ENCODE data around the gene CEP112.
A peak's percentile ranks its signal among the peaks of the same experiment; 100 is the strongest.

CEP112 gene

DNA sequence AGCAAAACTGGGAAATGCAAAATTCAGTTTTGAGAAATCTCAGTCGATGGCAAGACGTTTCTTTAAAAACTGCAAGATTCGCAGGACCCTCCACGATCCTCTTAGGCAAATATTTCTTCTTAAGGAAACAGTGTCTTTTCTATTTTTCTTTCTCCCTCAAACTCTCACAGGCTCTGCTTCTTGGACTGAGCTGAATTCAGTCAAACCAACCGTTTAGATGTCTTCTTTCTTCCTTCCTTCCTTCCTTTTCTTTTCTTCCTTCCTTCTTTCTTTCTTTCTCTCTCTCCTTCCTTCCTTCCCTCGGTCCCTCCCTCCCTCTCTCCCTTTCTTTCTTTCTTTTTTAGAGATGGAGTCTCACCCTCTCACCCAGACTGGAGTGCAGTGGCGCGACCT, 563.3 kb downstream of the CEP112 start:
- no peak for DNase-seq

DNA sequence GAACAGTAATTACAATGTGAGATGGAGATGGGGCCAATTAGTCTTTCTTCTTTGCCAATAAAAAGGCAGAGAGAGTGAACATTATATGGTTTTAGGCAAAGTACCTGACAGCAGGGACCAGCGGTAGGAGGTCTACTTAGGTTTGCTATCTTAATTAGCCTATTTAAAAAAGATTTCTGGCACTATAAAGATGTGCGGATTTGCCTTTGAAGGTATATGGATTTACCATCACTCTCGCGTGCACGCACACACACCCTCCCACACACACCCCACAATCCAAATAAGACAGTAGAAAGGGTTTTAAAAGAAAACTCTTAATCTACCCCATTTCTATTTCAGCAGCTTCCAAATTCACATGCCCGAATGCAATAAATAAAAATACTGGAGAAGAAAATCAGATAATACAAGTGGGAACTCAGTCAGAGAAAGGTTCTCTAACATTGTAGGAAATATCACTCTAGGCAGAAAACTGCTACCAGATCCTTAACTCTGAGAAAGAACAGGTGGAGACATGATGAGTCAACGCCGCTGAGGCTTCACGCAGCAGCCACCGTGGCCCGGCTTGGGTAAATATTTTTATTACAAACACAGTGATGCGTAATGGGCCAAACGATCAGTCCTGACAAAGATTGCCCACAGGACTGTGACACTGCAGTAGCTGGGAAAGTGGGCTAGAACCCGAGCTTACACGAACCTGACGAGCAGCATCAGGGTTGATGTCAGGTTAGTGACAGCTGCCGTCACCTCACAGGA, 563.9 kb downstream of the CEP112 start:
- peak; percentile 98 for DNase-seq

DNA sequence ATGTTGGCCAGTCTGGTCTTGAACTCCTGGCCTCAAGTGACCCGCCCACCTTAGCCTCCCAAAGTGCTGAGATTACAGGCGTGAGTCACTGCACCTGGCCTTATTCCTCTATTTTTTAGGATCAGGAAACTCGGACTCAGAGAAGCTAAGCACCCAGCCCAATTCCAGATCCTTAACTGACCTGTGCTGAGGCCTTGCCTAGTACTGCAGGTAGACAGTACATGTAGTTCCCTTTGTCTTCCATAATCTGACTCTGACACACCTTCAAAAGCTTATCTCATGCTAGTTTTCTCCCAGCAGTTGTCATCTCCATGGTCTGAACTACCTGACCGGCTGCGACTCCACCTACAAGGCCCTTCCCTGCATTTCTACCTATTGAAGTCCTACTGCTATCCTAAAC, 564.8 kb downstream of the CEP112 start:
- DNase-seq, result peak; percentile 42

DNA sequence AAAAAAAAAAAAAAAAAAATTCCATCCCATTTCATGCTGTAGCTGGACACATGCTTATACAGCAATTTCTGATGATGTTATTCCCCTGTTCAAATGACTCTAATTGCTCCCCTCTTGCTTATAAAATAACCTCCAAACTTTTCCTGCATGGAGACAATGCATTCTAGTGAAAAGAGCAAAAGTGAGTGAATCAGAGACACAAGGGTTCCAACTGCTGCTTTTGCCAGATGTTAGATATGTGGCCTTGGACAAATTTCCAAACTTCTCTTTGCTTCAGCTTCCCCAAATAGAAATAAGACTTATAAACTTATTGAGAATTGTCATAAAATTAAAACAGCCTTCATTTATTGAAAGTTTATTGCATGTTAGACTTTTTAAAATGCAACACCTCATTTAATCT, 565.5 kb downstream of the CEP112 start:
- no peak for DNase-seq

DNA sequence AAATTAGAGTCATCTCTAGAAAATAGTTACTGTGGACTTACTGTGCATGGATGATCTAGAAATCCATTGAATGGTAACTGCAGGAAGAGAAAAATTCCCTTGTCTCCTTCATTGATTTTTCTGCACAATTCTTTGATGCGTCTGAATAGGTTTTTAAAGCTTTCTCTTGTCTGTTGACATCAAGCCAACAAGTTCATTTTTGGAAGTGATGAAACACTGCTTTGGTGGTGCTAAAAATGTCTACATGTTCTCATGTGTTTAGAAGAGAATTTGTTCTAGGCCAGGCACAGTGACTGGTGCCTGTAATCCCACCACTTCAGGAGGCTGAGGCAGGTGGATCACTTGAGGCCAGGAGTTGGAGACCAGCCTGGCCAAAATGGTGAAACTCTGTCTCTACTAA, 573.4 kb downstream of the CEP112 start:
- no peak for DNase-seq

DNA sequence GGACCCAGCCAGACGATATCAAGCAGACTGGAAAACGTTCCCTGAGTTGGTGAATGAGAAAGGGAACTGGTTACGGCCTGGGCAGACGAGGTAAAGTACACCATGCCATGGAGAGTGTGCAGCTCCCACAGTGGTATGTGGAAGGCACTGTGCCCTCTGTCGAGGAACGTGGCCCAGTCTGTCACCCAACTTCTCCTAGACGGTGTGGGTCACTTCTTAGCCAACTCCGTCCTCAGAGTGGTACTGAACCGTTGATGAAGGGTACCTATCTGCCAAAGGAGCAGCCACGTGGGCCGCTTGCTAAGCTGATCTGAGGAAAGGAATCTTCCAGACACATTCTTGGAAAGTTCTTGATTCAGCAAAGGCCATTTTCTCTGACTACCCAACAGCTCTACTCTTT, 574.4 kb downstream of the CEP112 start:
- DNase-seq, result no peak

DNA sequence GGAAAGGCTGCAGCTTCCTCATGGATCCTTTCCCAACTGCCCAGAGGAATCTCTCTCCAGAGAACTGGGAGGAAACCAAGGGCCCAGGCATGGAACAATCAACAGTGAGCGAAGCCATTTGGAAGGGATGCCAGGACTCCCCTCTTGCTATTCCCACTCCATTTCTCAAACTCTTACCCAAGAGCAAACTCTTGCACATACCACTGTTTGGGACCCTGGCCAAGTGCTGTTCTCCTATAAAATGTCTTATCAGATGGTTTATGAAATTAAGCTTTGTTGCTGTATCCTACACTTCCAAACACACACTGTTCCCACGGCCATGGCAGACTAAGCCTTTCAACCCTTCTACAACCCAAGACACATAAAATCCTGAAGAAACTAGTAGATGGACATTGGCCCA, 582.2 kb downstream of the CEP112 start:
- DNase-seq, result no peak

DNA sequence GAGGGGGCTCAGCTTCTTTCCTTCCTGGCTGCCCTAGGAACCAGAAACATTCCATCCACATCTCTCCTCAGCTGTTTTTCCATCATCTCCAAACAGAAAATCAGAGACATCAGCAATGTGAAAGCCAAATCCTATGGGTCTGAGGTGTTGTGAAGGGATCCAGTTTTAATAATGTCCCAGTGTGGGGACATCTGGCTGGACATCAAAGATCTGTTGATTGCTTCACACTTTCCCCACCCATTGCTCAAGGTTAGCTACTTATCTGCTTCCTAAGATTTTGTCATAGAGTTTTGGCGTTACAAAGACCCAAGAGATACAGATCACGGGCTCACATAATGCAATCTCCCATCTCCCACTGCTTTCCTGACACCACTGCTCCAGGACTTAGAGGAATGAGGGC, 582.6 kb downstream of the CEP112 start:
- DNase-seq, result no peak

DNA sequence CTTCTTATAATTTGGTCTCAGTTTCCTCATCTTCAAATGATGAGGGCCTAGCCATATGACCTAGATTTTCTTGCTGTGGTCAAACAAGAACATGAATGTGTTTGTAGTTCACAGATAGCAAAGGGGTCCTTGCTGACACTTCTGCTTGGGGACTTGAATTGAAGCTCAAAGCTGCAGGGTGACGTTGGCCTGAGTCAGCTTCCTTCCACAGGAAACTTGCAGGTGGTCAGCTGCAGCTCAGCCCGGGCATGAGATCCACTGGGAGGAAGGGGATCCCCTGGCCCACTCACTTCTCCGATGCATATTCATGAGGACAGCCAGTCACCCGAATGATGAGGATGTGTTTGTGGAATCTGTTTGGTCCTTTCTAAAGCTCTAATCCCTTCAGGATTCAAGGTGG, 587.9 kb downstream of the CEP112 start:
- no peak for DNase-seq

DNA sequence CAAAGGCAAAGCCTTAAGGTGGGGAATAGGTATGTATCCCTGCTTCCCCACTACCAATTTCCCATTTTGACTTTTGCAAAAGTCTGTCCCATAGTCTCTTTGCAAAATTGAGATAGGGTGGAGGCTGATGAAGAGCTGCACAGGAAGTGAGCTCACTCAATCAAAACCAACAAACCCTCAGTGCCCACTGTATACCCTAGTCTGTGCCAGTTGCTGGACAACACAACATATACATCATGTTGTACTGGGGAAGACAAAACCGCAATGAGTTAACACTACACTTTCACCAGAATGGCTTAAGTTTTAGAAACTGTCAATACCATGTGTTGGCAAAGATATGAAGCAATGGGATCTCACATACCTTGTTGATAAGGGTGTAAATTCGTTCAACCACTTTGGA, 590.1 kb downstream of the CEP112 start:
- DNase-seq, result no peak

DNA sequence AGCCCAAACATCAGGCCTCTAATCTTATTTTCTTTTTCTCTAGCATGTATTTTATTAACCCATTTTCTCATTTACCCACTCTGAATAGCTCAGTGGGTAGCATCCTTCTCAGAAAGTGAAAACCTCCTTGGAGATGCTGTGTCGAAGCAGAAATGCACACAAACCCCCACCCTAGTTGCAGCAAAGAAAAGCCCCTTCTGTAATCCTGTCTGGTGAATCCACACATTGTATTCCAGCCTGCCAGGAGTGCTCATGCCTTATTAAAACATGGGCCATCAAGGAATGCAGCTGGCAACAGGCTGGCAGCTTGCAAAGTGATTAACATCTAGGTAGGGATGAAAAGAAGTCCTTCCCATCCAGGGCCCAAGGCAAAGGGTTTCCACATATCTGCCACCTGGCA, 590.8 kb downstream of the CEP112 start:
- no peak for DNase-seq

DNA sequence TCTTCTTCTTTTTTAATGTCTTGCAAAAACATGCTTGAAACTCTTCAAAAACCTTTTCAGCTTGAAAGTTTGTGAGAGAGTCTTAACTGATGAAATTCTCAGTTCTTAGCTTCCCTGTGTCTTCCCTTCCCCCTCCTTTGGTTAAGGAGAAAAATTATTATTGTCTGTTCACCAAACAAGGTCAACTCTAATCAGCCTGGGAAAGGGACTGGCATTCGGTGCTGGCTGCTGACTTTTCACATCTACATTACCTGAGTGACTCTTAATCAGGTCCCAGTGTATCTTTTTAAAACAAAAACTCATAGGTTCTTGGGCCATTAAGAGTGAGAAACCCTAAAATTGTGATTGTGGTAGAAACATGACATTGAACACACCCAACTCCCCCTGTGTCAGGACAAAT, 591.4 kb downstream of the CEP112 start:
- DNase-seq, result no peak

DNA sequence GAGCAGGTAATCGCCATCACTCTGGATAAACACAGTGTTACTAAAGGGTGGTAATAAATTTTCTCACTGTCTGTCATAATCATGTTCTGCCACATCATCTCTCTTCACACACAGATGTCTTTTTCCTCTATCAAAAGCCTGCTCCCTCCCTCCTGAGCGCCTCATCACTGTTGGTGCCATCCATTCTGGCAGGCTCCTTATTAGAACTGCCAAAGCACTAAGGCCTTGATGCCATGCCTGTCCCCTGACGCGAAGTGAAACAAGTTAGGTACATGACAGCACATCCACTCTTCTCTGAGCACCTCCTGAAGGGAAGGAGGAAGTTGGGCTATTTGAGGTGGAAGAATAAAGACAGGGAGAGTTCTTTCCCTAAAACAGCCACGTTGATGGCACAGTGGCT, 592.3 kb downstream of the CEP112 start:
- no peak for DNase-seq

DNA sequence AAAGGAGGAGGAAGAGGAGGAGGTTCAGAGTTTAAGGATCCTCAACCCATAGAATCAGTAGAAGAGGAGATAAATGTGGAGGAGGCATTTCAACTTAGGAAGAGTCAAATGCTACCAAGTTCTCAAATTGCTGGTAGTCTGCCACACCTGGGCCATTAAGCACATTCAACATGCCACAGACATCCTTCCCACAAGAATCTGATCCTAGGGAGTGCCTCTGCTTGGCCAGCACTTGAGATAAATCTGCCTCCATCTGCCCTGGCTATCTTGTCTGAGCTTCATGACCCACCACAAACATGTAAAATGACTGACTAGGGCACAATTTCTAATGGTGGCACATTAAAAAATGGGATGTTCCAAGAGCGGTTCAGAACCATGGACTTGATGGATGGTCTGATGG, 593.2 kb downstream of the CEP112 start:
- DNase-seq, result no peak

DNA sequence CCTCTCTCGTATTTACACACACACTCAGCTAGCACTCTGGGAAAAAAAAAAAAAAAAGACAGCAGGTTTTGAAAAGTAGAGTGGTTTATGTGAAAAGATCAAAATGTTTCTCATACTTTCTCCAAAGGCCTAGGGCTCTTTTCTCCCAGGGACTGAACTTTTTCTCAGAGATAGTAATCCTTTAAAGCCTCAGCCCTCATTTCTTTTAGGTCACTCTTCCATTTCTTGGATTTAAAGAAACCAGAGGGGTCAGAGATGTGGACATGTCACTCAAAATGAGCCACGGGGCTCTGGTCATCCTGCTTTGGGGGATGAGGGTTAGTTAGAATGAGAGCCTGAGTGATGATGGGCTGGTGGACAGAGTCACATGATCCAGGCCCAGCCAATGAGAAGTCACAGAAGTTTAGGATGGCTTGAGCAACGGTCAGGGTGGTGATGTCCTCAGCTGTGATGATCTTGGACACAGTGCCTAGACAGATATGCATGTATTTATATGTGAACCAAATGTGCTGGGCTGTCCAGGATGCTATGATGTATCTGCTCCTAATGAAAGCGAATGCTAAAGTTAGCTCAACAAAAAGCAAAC, 596.8 kb downstream of the CEP112 start:
- no peak for DNase-seq

DNA sequence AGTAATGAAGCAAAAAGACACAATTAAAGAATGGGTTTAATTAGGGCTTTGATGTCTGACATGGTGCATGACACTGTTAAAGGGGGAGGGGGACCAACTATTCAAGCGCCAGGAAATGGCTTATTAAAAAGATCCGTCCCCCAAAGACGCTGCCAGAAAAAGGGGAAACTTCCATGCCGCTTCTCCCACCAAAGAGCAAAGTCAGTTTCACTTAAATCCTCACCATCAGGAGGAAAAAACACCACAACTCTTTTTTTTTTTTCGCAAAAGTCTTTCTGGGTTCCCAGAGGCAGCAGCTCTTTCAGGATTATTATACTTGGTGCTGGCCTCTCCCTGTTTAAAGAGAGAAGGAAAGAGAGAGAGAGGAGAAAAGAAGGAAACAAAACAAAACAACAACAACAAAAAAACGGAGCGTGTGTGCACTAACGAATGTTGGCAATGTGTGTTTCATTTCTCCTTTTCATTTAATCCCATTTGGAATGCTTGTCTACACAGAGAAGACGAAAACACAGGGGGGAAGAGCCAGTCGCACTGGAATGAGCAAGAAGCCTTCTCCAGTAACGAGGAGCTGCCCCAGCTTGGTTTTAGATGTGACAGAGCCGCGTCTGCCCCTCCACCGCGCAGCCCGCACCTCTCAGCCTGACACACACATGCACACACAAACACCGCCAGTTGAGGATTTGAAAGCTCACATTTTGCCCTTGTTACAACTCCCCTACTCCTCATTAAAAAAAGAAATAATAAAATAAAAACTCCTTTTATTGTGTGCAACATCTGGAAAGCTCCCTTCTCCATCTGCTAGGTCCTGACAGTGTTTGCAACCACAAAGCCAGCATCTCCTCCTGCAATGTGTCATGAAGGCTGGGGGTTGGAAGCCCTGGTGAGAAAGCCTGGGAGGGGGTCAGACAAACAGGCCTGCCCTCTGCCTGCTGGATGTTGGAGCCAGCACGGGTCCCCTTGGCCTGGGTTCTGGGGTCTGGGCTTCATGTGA, 597.8 kb downstream of the CEP112 start:
- peak; percentile 28 for DNase-seq

DNA sequence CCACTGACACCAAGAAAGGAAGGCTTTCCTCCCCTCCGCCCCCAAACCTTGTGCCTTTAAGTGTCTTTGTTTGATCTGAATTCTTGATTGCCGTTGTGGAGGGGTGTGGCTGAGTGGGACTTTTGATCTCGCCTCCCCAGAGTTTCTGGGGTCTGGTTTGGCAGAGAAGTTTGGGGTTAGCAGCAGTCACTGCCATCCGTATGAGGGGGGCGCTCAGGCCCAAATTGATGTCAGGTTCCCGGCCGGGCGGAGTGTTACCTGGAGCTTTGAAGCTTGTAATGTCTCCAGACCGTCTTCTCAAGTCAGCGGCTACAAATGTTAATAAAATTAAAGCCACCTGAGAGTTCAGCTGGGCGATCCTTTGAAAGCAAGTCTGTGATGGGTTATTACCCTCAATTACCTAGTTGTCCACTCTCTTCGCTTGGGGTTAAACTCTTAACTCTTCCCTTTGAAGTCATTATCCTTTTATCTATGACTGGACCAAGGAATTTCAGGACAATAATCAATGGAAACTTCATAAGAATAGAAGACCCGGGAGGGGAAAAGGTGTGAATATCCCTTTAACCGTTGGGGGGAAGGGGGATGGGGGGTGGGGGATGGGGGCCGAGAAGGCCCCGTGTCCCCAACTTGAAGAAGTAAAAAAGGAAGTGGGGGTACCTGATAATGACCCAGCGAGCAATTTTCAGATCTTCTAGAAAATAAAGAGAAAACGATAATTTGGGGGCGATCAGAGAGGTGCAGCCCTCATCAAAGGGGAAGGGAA, 598.7 kb downstream of the CEP112 start:
- no peak for DNase-seq

DNA sequence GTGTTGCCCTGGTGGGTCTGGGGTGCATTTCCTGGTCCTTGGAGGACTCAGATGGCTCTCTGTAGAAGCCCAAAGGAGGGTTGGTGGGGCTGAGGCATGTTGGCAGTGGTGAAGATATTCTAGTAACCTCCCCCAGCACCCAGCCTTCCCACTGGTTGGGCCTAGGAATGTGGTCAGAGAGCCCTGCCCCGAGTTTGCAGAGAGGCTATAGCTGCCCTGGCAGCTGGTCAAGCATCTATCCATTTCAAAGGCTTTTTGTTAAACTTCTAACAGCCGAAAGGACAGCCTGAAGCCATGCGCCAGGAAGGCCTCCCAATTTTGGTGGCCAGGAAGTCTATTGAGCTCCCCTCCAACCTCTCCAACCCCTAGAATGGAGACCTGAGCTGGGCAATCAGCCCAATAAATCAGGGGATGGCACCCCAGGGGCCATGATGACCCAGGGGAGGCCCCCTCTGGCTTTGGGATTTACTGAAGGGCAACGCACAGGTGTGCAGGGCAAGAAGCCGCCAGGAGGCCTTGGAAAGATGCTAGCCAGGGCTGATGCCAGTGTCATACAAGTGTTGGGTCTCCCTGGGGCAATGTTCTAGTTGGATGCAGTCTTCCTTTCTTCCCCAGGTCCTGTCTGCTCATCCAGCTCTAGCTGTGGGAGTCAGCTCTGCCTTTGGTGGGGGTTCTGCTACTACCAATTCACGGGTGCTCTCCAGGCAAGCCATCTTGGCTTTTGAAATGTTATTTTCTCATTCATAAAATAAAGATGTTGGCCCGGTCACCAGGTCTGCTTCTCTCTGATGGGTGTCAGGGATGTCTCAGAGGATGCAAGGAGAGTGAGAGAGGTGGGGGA, 599.6 kb downstream of the CEP112 start:
- no peak for DNase-seq

DNA sequence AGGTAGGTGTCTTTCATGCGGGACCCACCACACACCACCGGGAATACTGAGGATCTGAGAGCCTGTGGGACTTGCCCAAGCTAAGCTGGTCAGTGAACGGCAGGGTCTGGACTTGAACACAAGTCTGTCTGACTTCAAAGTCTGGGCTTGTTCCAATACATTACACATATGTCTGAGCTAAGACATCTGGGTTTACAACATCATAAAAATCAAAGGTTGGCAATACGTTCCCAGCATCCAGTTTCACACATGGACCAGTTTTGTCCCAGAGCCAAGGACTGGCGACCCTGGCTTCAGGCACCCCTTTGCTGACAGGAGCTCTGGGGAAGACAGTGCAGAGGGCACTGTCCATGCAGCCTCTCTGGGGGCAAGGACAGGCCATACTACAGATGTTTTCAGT, 602.6 kb downstream of the CEP112 start:
- no peak for DNase-seq

DNA sequence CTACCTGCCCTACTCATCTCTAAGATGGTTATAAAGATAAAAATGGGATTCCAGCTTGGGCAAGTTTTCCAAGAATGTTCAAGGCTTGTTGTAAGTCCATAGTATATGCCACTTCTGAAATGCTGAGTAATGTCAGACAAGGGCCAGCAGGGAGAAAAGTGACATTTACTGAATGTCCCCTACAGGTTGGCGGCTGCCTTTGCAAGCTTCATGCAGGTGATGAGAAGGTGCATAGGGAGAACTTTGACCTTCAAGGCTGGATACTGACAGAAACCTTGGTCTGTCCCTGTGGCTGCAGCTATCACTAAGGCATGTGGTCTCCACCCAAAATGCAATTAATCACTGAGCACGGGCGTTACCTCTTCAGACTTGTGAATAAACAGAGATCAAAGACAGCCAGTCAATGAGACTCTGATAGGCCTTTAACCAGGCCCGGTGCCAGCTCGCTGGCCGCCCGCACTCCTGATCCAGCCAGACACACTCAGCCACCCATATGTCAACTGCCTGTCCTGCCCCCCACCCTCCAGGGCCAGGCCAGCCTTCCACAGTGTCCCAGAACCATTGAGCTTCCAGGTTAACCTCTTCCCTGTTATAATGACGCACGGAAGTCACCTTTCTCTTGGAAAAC, 603.6 kb downstream of the CEP112 start:
- DNase-seq, result peak; percentile 93

DNA sequence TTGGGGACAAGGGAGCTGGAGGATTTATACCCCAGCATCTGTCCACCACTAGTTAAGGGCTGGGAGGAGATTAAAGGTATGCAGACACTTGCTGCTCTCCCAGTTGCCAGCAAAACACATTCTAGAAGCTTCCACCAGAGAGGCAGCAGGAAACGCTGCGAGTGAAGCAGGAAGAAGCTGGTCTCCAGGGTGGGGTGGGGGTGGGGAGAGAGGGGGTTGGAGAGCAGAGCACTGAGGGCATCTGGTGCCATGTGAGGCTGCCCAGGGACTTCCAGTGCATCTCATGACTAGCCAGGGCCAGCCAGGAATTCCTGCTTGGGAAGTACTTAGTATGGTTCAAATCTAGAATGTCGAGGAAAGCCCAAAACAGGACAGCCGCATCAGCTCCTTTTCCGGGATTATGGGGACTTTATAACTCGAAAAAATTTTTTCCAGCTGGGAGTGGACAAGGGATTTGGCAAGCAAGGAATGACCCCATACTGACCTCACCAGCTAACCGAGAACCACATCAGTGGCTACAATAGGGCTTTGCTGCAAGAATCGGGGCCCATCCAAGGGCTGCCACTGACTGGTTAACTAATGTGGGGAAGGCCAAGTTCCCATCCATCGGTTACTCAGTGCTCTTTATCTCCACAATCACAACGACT, 604.3 kb downstream of the CEP112 start:
- DNase-seq, result peak; percentile 61

Data from NCI-H69 (cell line).